DMS53 treated with DMSO at 0.1 percent for 48 hours (cell line): ENCODE data around the gene CAPN2.
A peak's percentile ranks its signal among the peaks of the same experiment; 100 is the strongest.
"Not testable (repeated sequence)": the region's sequence is repeated elsewhere in the genome, so short reads cannot be mapped to it uniquely, and the experiment has no call there.

Source experiments
- DNase-seq: peaks from one replicate; lab custom pipeline; 2025; ENCODE audit not compliant: unreplicated experiment; lab: John Stamatoyannopoulos, UW

CAPN2 gene

GRCh38 chr1:223738465-223739365, 26.4 kb downstream of the CAPN2 start:
- no peak for DNase-seq

GRCh38 chr1:223739366-223740037, 27.2 kb downstream of the CAPN2 start:
- DNase-seq: no peak

GRCh38 chr1:223740038-223740736, 27.8 kb downstream of the CAPN2 start:
- DNase-seq: not testable (repeated sequence)

GRCh38 chr1:223741861-223742260, 29.5 kb downstream of the CAPN2 start:
- no peak for DNase-seq

GRCh38 chr1:223742856-223743517, 30.6 kb downstream of the CAPN2 start:
- DNase-seq: no peak

- no peak for DNase-seq
Observed at GRCh38 chr1:223745731-223746130, 33.4 kb downstream of the CAPN2 start.

GRCh38 chr1:223747838-223748335, 35.5 kb downstream of the CAPN2 start:
- DNase-seq: no peak

- peak; percentile 31 for DNase-seq
Observed at GRCh38 chr1:223748405-223748772, 36.0 kb downstream of the CAPN2 start.

- peak; percentile 83 for DNase-seq
Observed at GRCh38 chr1:223748773-223749733, 36.7 kb downstream of the CAPN2 start.

- no peak for DNase-seq
Observed at GRCh38 chr1:223750730-223751570, 38.6 kb downstream of the CAPN2 start.

GRCh38 chr1:223751696-223752095, 39.4 kb downstream of the CAPN2 start:
- DNase-seq: no peak

- DNase-seq: no peak
Observed at GRCh38 chr1:223752721-223753515, 40.6 kb downstream of the CAPN2 start.

- no peak for DNase-seq
Observed at GRCh38 chr1:223754681-223755431, 42.5 kb downstream of the CAPN2 start.

- no peak for DNase-seq
Observed at GRCh38 chr1:223755432-223755792, 43.1 kb downstream of the CAPN2 start.

GRCh38 chr1:223755992-223756775, 43.8 kb downstream of the CAPN2 start:
- no peak for DNase-seq

- DNase-seq: no peak
Observed at GRCh38 chr1:223756806-223757700, 44.7 kb downstream of the CAPN2 start.
